Osteocyte (in vitro differentiated cells): ENCODE measurements around the gene KRT38. TPM values are rescaled to one million over a fixed set of nuclear protein-coding genes. Genes with fewer than 3 reads are reported as not detected.
"Not testable (repeated sequence)": the region's sequence is repeated elsewhere in the genome, so short reads cannot be mapped to it uniquely, and the experiment has no call there.

Experiments used
- DNase-seq: peaks from one replicate; pipeline ENCODE4 v3.0.0; 2021; ENCODE audit warnings: mixed read lengths; ENCODE audit not compliant: unreplicated experiment; ENCODE audit errors: extremely low spot score
- H3K27ac Mint-ChIP-seq: one replicate; pipeline ENCODE4 v1.8.0; 2021; ENCODE audit warnings: mild to moderate bottlenecking, mixed read lengths; ENCODE audit not compliant: unreplicated experiment
- H3K27me3 Mint-ChIP-seq: one replicate; pipeline ENCODE4 v1.8.0; 2021; ENCODE audit warnings: mixed read lengths; ENCODE audit not compliant: unreplicated experiment
- H3K36me3 Mint-ChIP-seq: one replicate; pipeline ENCODE4 v1.8.0; 2021; ENCODE audit warnings: mixed read lengths; ENCODE audit not compliant: unreplicated experiment
- H3K4me1 Mint-ChIP-seq: one replicate; pipeline ENCODE4 v1.8.0; 2021; ENCODE audit warnings: mixed read lengths; ENCODE audit not compliant: unreplicated experiment
- H3K4me3 Mint-ChIP-seq: one replicate; pipeline ENCODE4 v1.8.0; 2021; ENCODE audit warnings: mild to moderate bottlenecking, moderate library complexity, mixed read lengths; ENCODE audit not compliant: unreplicated experiment
- H3K9me3 Mint-ChIP-seq: one replicate; pipeline ENCODE4 v1.8.0; 2021; ENCODE audit warnings: mixed read lengths; ENCODE audit not compliant: unreplicated experiment
- CTCF ChIP-seq: fragments of 200-600 bp; sonication (generic); IDR thresholded peaks from 2 replicates; pipeline ENCODE4 v1.5.0; 2021; ENCODE audit warnings: antibody characterized with exemption, mild to moderate bottlenecking, moderate library complexity
- total RNA-seq: library from RNA; stranded (reverse); gene quantifications from 2 replicates; pipeline ENCODE4 v1.2.1, GENCODE V29; 2021

The KRT38 gene
- total RNA-seq, 1 donor from 2014 or later, result not detected

- H3K4me1 Mint-ChIP-seq, result no peaks in the 10 kb centered on the region
- H3K4me3 Mint-ChIP-seq, result no peak overlapping the region
- peaks cover 14% of the 10 kb centered on the region for H3K27me3 Mint-ChIP-seq
- TF ChIP-seq CTCF, result no peak
- H3K27ac Mint-ChIP-seq, result no peak overlapping the region
- H3K36me3 Mint-ChIP-seq, result no peaks in the 10 kb centered on the region
- no peak for DNase-seq
- H3K9me3 Mint-ChIP-seq, result no peaks in the 10 kb centered on the region
These were observed 3.0 kb downstream of the KRT38 start for GRCh38 chr17:41437769-41438168.

- DNase-seq, result no peak
- Mint-ChIP-seq H3K27ac (no peak overlapping the region), H3K36me3 (no peaks in the 10 kb centered on the region), H3K27me3 (peaks cover 14% of the 10 kb centered on the region), H3K4me1 (no peaks in the 10 kb centered on the region), H3K4me3 (no peak overlapping the region), H3K9me3 (no peaks in the 10 kb centered on the region)
- TF ChIP-seq CTCF, result no peak
These were observed 3.5 kb downstream of the KRT38 start for GRCh38 chr17:41437254-41437653.

- Mint-ChIP-seq H3K27me3 (peaks cover 7% of the 10 kb centered on the region), H3K27ac (no peak overlapping the region), H3K4me3 (no peak overlapping the region), H3K36me3 (no peaks in the 10 kb centered on the region), H3K4me1 (no peaks in the 10 kb centered on the region), H3K9me3 (no peaks in the 10 kb centered on the region)
- no peak for DNase-seq
- no peak for TF ChIP-seq CTCF
These were observed 6.4 kb downstream of the KRT38 start for GRCh38 chr17:41434415-41434814.

- H3K27ac Mint-ChIP-seq, result no peak overlapping the region
- H3K4me1 Mint-ChIP-seq, result no peaks in the 10 kb centered on the region
- DNase-seq, result no peak
- no peak overlapping the region for H3K4me3 Mint-ChIP-seq
- no peak for TF ChIP-seq CTCF
- no peaks in the 10 kb centered on the region for H3K9me3 Mint-ChIP-seq
- H3K27me3 Mint-ChIP-seq, result peaks cover 4% of the 10 kb centered on the region
- no peaks in the 10 kb centered on the region for H3K36me3 Mint-ChIP-seq
These were observed 6.8 kb downstream of the KRT38 start for GRCh38 chr17:41434005-41434404.

DNA sequence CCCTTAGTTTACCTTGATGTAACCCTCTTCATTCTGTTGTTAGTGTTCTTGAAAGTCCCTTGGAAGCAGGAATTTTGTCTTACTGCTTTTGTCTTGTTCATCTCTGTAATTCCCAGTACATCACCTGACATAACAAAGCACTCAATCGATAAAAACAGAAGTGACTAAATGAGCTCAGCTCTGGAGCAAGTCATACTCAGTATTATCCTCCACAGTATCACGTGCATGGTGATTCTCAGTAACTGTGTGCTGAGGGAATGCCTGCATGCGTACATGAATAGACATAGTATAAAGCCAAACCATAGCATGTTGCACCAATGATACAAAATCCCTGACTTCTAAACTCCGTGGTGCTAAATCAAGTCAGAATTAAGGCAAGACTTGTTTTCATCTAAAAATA, 7.2 kb downstream of the KRT38 start:
- no peaks in the 10 kb centered on the region for H3K9me3 Mint-ChIP-seq
- no peak for TF ChIP-seq CTCF
- DNase-seq, result no peak
- no peaks in the 10 kb centered on the region for H3K4me1 Mint-ChIP-seq
- no peak overlapping the region for H3K27ac Mint-ChIP-seq
- H3K27me3 Mint-ChIP-seq, result peaks cover 4% of the 10 kb centered on the region
- H3K4me3 Mint-ChIP-seq, result no peak overlapping the region
- no peaks in the 10 kb centered on the region for H3K36me3 Mint-ChIP-seq

DNA sequence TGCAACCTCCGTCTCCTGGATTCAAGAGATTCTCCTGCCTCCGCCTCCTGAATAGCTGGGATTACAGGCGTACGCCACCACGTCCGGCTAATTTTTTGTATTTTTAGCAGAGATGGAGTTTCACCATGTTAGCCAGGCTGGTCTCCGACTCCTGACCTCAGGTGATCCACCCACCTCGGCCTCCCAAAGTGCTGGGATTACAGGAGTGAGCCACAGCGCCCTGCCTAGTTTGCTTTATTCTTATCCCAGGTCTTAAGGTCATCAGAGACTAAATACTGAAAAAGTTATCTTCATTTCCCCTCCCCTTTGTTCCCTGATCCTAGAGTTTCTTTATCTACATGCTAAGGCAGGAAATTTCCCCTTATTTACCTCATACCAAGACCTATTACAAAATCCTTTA, 10.4 kb downstream of the KRT38 start:
- H3K4me1 Mint-ChIP-seq, H3K9me3 Mint-ChIP-seq, H3K27me3 Mint-ChIP-seq, H3K4me3 Mint-ChIP-seq, DNase-seq, H3K27ac Mint-ChIP-seq, H3K36me3 Mint-ChIP-seq: not testable (repeated sequence)
